Muscle layer of duodenum (tissue), 2 donors: ENCODE results near the gene ZHX3.

Source experiments
- H3K27ac ChIP-seq: one replicate; pipeline ENCODE4 v1.7.0; 2013; ENCODE audit warnings: mild to moderate bottlenecking, low read length
- H3K27me3 ChIP-seq: one replicate; pipeline ENCODE4 v1.7.0; 2013; ENCODE audit warnings: low read depth, mild to moderate bottlenecking, control low read depth, low read length
- H3K36me3 ChIP-seq, 2 donors: one replicate each; pipeline ENCODE4 v1.7.0; 2013; ENCODE audit warnings: low read length in 2 of 2, control low read depth in 1 of 2, mild to moderate bottlenecking in 1 of 2; ENCODE audit not compliant: insufficient read depth in 2 of 2, control insufficient read depth in 1 of 2
- H3K4me1 ChIP-seq, 2 donors: one replicate each; pipeline ENCODE4 v1.7.0; 2013; ENCODE audit warnings: low read length in 2 of 2, mild to moderate bottlenecking in 2 of 2, control low read depth in 1 of 2, moderate library complexity in 1 of 2; ENCODE audit not compliant: insufficient read depth in 2 of 2, control insufficient read depth in 1 of 2
- H3K4me3 ChIP-seq, 2 donors: one replicate each; pipeline ENCODE4 v1.7.0; 2013; ENCODE audit warnings: low read length in 2 of 2, low read depth in 1 of 2, mild to moderate bottlenecking in 1 of 2
- H3K9me3 ChIP-seq, 2 donors: one replicate each; pipeline ENCODE4 v1.7.0; 2013; ENCODE audit warnings: low read length in 2 of 2, control low read depth in 1 of 2, mild to moderate bottlenecking in 1 of 2; ENCODE audit not compliant: control insufficient read depth in 1 of 2
- donor health status: healthy.

Gene ZHX3

DNA sequence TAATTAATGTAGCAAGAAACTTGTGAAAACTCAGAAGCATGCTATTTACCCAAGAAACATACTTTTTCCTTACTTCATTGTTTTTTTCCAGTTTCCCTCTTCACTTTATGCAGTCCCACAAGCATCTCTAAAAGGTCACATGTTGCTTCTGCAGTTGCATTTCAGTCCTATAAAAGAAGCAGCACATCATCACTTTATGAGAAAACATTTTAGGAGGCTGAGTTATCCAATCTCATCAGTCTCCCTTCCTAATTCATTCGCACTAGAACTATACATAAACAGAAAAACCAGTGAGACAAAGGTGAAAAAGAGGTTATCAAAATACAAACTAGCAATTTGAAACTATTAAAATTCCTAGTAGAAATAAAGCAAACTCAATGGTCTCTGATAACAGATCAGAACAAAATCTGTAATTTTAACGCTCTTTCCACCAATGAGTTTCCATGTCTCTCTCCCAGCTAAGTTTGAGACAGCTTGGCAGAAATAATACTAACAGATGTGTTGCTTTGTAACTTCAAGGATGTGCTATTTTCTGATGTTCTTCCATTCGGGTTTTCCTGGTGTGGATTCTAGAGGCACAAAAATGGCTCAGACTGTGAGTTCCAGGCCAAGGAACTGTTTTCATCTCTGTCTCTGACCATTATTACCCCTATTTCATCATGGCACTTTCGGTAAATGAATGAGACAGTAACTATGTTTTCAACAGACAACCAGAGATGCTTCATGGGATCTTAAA lies 48.4 kb downstream of the ZHX3 start:
- H3K27ac ChIP-seq = no peak overlapping the region
- H3K4me1 ChIP-seq = no peaks in the 10 kb centered on the region
- peaks cover 0 to 5% of the 10 kb centered on the region in 2 donors for H3K36me3 ChIP-seq
- H3K27me3 ChIP-seq = no peaks in the 10 kb centered on the region
- no peak overlapping the region for H3K4me3 ChIP-seq
- H3K9me3 ChIP-seq = no peaks in the 10 kb centered on the region

DNA sequence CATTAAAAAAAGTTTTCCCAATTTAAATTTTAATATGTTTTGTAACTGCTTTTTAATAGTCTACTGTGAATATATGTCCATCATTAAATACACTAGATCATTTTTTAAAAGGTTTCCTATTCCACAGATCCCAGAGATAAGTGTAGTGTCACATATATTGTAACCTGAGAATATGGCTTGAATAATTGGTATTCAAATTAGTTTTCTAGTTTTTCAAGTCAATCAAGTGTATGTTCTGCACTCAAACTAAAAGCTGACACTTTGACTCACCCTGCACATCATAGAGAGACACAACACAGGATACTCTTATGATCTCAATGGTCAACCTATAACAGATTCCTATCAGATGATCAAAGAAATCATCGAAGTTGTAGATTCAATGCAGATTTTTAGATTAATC lies 49.1 kb downstream of the ZHX3 start:
- Histone ChIP-seq H3K27me3 (no peaks in the 10 kb centered on the region), H3K36me3 (peaks cover 0 to 5% of the 10 kb centered on the region in 2 donors), H3K27ac (no peak overlapping the region), H3K4me1 (no peaks in the 10 kb centered on the region), H3K4me3 (no peak overlapping the region), H3K9me3 (no peaks in the 10 kb centered on the region)

DNA sequence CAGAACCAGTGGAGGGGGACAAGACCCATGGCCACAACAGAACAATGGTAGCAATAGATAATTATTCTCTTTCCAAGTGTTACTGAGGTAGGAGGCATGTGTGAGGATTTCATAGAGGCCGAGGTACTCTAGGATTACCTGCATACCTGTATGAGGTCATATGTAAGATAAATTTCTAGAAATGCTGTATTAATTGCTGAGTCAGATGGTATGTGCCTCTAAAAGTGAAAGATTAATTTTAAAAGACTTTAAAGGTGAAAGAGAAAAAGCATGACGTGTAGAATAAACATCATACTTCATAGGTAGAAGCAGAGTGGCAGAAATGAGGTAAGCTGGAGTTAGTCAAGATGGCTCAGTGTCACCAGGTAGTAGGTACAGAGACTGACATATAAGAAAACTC lies 51.6 kb downstream of the ZHX3 start:
- Histone ChIP-seq H3K36me3 (peaks cover 0 to 5% of the 10 kb centered on the region in 2 donors), H3K9me3 (no peaks in the 10 kb centered on the region), H3K4me1 (no peaks in the 10 kb centered on the region), H3K4me3 (no peak overlapping the region), H3K27ac (no peak overlapping the region), H3K27me3 (no peaks in the 10 kb centered on the region)

- Histone ChIP-seq H3K36me3 (peaks cover 0 to 5% of the 10 kb centered on the region in 2 donors), H3K4me1 (no peaks in the 10 kb centered on the region), H3K27ac (no peak overlapping the region)
Measured at GRCh38 chr20:41264819-41265218, 52.7 kb downstream of the ZHX3 start.

GRCh38 chr20:41261790-41262717 lies 55.5 kb downstream of the ZHX3 start:
- H3K36me3 ChIP-seq = no peaks in the 10 kb centered on the region
- H3K9me3 ChIP-seq = no peaks in the 10 kb centered on the region
- no peak overlapping the region for H3K27ac ChIP-seq
- H3K4me1 ChIP-seq = no peaks in the 10 kb centered on the region
- no peak overlapping the region for H3K4me3 ChIP-seq
- H3K27me3 ChIP-seq = no peaks in the 10 kb centered on the region

More at GRCh38 chr20:41264819-41265218, 52.7 kb downstream of the ZHX3 start:
- Histone ChIP-seq H3K9me3 (no peaks in the 10 kb centered on the region), H3K27me3 (no peaks in the 10 kb centered on the region), H3K4me3 (no peak overlapping the region)

- no peaks in the 10 kb centered on the region for H3K4me1 ChIP-seq
- no peak overlapping the region for H3K27ac ChIP-seq
Measured at GRCh38 chr20:41261260-41261659, 56.3 kb downstream of the ZHX3 start.

DNA sequence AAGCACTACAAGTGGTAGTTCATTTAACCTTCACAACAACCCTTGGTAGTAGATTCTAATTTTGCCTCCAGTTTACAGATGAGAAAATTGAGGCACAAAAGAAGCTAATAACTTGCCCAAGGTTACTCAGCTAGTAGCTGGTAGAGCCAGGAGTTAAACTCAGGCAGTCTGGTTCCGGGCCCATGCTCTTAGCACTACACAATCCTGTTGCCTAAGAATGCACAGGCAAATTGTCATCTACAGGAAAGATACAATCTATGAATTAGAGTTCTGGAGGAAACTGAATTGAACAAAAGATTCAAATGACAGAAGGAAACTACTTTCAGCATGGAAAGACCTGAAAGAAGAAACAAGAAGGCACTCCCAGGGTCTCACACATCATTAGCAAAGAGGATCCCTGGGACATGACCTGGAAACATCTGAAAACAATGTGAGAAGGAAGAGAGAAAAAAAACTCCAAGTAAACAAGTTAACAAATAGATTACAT lies 56.8 kb downstream of the ZHX3 start:
- Histone ChIP-seq H3K9me3 (no peaks in the 10 kb centered on the region), H3K27me3 (no peaks in the 10 kb centered on the region), H3K27ac (no peak overlapping the region), H3K36me3 (no peaks in the 10 kb centered on the region), H3K4me1 (no peaks in the 10 kb centered on the region), H3K4me3 (no peak overlapping the region)

More at GRCh38 chr20:41261260-41261659, 56.3 kb downstream of the ZHX3 start:
- H3K9me3 ChIP-seq = no peaks in the 10 kb centered on the region
- no peaks in the 10 kb centered on the region for H3K36me3 ChIP-seq
- H3K27me3 ChIP-seq = no peaks in the 10 kb centered on the region
- no peak overlapping the region for H3K4me3 ChIP-seq

- no peaks in the 10 kb centered on the region for H3K36me3 ChIP-seq
Measured at GRCh38 chr20:41259309-41259708, 58.2 kb downstream of the ZHX3 start.

GRCh38 chr20:41258474-41258873 lies 59.1 kb downstream of the ZHX3 start:
- no peaks in the 10 kb centered on the region for H3K4me1 ChIP-seq
- no peaks in the 10 kb centered on the region for H3K27me3 ChIP-seq
- no peaks in the 10 kb centered on the region for H3K36me3 ChIP-seq
- H3K27ac ChIP-seq = no peak overlapping the region
- no peak overlapping the region for H3K4me3 ChIP-seq
- H3K9me3 ChIP-seq = no peaks in the 10 kb centered on the region

More at GRCh38 chr20:41259309-41259708, 58.2 kb downstream of the ZHX3 start:
- H3K4me1 ChIP-seq = no peaks in the 10 kb centered on the region
- H3K27me3 ChIP-seq = no peaks in the 10 kb centered on the region
- no peaks in the 10 kb centered on the region for H3K9me3 ChIP-seq
- H3K4me3 ChIP-seq = no peak overlapping the region
- H3K27ac ChIP-seq = no peak overlapping the region

GRCh38 chr20:41256516-41256915 lies 61.0 kb downstream of the ZHX3 start:
- no peaks in the 10 kb centered on the region for H3K4me1 ChIP-seq
- no peaks in the 10 kb centered on the region for H3K36me3 ChIP-seq
- H3K4me3 ChIP-seq = no peak overlapping the region
- H3K27me3 ChIP-seq = no peaks in the 10 kb centered on the region
- H3K9me3 ChIP-seq = no peaks in the 10 kb centered on the region
- H3K27ac ChIP-seq = no peak overlapping the region

DNA sequence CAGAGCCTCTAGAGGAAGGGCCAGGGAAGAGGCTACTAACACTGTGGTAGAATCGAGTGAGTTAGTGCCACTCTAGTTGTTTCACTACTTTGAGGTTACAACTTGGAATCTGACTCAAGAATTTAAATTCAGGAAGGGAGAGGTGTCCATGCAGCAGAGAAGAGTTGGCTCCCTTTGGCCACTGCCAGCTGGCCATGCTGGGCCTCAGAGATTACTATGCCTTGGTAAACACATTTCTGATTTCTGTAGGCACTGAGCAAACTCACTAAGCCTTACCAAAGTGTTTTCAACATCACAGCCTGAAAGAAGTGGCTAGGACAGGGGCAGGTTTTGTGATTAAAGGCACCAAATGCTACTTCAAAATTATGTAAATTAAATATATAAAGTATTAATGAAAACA lies 61.9 kb downstream of the ZHX3 start:
- Histone ChIP-seq H3K4me1 (no peaks in the 10 kb centered on the region), H3K27me3 (no peaks in the 10 kb centered on the region), H3K9me3 (no peaks in the 10 kb centered on the region), H3K27ac (no peak overlapping the region), H3K36me3 (no peaks in the 10 kb centered on the region), H3K4me3 (no peak overlapping the region)
